CD4-positive, alpha-beta memory T cell (primary cell): Measurements from ENCODE around the gene CDSN. TPM values are rescaled to one million over a fixed set of nuclear protein-coding genes. Genes with fewer than 3 reads are reported as not detected.
A peak's percentile ranks its signal among the peaks of the same experiment; 100 is the strongest.
"Not testable (repeated sequence)": the region's sequence is repeated elsewhere in the genome, so short reads cannot be mapped to it uniquely, and the experiment has no call there.

Source experiments
- CTCF ChIA-PET: fragments of 350-600 bp; sonication (Branson Sonifier 250); formaldehyde crosslinking; loops from one replicate; lab custom pipeline; 2021; ENCODE audit warnings: inconsistent platforms; ENCODE audit not compliant: partially characterized antibody; lab: Charles Lee
- POLR2A ChIA-PET: fragments of 350-600 bp; sonication (Branson Sonifier 250); formaldehyde crosslinking; loops from one replicate; lab custom pipeline; 2021; ENCODE audit not compliant: partially characterized antibody; lab: Charles Lee
- DNase-seq, 5 donors: peaks; one replicate each; pipeline versions ENCODE4 v3.0.0 to v3.0.0-alpha.2; 2020 to 2022; ENCODE audit warnings: mixed read lengths in 1 of 5
- H3K27ac ChIP-seq: one replicate; pipeline ENCODE4 v1.7.0; 2013; ENCODE audit warnings: low read depth, low read length
- H3K27me3 ChIP-seq: 2 replicates; pipeline ENCODE4 v1.7.0; 2013; ENCODE audit warnings: mild to moderate bottlenecking, low read length, moderate library complexity; ENCODE audit not compliant: insufficient read depth
- H3K36me3 ChIP-seq: 2 replicates; pipeline ENCODE4 v1.7.0; 2013; ENCODE audit warnings: mild to moderate bottlenecking, low read length, moderate library complexity; ENCODE audit not compliant: insufficient read depth
- H3K4me1 ChIP-seq: 2 replicates; pipeline ENCODE4 v1.7.0; 2013; ENCODE audit warnings: mild to moderate bottlenecking, low read length, moderate library complexity; ENCODE audit not compliant: insufficient read depth
- H3K4me3 ChIP-seq, 2 donors: one replicate each; pipeline ENCODE4 v1.7.0; 2013; ENCODE audit warnings: low read length in 2 of 2, mild to moderate bottlenecking in 1 of 2
- H3K9me3 ChIP-seq, 2 donors: one replicate each; pipeline ENCODE4 v1.7.0; 2013; ENCODE audit warnings: low read length in 2 of 2, control low read depth in 1 of 2; ENCODE audit not compliant: control insufficient read depth in 1 of 2
- H3K27ac Mint-ChIP-seq, 7 donors: one replicate each; pipeline ENCODE4 v1.8.0; 2020 to 2021; ENCODE audit warnings: mixed read lengths in 7 of 7, mild to moderate bottlenecking in 6 of 7, inconsistent platforms in 3 of 7, moderate library complexity in 3 of 7
- H3K27me3 Mint-ChIP-seq, 2 donors: one replicate each; pipeline ENCODE4 v1.8.0; 2020 to 2021; ENCODE audit warnings: mixed read lengths in 2 of 2
- H3K36me3 Mint-ChIP-seq, 2 donors: one replicate each; pipeline ENCODE4 v1.8.0; 2020 to 2021; ENCODE audit warnings: mixed read lengths in 2 of 2, inconsistent platforms in 1 of 2, mild to moderate bottlenecking in 1 of 2
- H3K4me1 Mint-ChIP-seq, 4 donors: one replicate each; pipeline ENCODE4 v1.8.0; 2020 to 2021; ENCODE audit warnings: mixed read lengths in 4 of 4, mild to moderate bottlenecking in 1 of 4
- H3K4me3 Mint-ChIP-seq, 8 donors: one replicate each; pipeline ENCODE4 v1.8.0; 2020 to 2021; ENCODE audit warnings: mixed read lengths in 8 of 8, mild to moderate bottlenecking in 7 of 8, moderate library complexity in 6 of 8, inconsistent platforms in 3 of 8
- H3K9me3 Mint-ChIP-seq, 8 donors: one replicate each; pipeline ENCODE4 v1.8.0; 2020 to 2021; ENCODE audit warnings: mixed read lengths in 8 of 8, mild to moderate bottlenecking in 5 of 8, inconsistent platforms in 3 of 8, moderate library complexity in 1 of 8
- intact Hi-C: fragments of 100-400 bp; cut with micrococcal nuclease; formaldehyde crosslinking; loops from one replicate; pipeline ENCODE4 v1.15.1; 2023
- polyA plus RNA-seq, 2 donors: library from polyadenylated mRNA; unstranded; fragments of 300-500 nt; fragmentation: Illumina TruSeq; gene quantifications; one replicate each; pipeline ENCODE4 v1.2.3, GENCODE V29; 2021
- total RNA-seq, 2 experiments: library from RNA; stranded (reverse); gene quantifications; one replicate each; pipeline ENCODE4 v1.2.3, GENCODE V29; 2021

The CDSN gene
- total RNA-seq (not detected), polyA plus RNA-seq (not detected)

DNA sequence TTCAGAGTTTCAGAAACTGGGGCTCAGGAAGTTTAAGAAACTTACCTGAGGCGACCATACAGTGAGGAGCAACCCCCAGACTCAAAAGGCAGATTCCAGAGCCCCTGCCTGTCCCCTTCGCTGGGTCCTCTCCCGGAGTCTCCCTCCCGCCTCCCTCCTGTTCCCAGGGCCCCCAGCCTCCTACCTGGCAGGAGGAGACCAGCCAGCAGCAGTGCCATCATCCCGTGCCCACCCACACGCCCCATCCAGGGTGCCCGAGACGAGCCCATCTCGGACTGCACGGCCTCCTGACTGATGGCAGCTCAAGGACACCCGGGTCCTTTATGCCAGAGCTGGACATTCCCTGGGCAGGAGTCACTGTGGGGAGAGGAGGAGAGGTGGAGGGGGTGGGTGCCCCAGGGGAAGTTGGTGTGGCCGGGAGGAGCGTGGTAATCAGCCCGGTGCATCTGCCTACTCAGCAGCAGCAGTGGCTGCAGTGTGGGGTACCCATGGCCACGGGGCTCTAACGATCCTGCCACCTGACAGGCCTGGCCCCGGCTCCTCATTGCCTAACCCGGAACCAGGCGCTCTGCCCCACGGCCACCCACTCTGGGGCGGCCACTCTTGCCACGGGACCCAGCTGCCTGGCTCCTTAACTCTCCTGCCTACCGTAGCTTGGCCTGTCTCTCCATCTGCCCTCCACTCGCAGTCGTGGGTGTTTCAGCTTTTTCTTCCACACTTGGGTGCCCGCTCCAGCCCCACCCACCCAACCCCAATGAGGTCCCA, at the start of gene CDSN:
Gene CDSN, minus strand, starts transcription at position 296 of the 765 bp plus-strand sequence. Its CDS starts 27 bp downstream, at position 269.
- Histone ChIP-seq H3K4me3 (no peak within 1 kb of the TSS), H3K4me1 (no peaks in the 10 kb centered on the region), H3K27ac (no peak within 1 kb of the TSS), H3K27me3 (no peaks in the 10 kb centered on the region), H3K9me3 (no peaks in the 10 kb centered on the region), H3K36me3 (no peaks in the 10 kb centered on the region)
- DNase-seq = no peak
- CTCF ChIA-PET = interaction anchor here (1.0 to 2.3 kb wide), 3 partner anchors 33 to 205 kb away, joined by 3 to 9 read pairs (median 3); no protein-coding TSS in a partner anchor
- intact Hi-C loops = no loop called here
- no peak within 1 kb of the TSS for H3K4me3 Mint-ChIP-seq
- no peaks in the 10 kb centered on the region for H3K36me3 Mint-ChIP-seq
- H3K27ac Mint-ChIP-seq = no peak within 1 kb of the TSS
- no peaks in the 10 kb centered on the region for H3K4me1 Mint-ChIP-seq
- H3K9me3 Mint-ChIP-seq = peaks cover 0 to 2% (median 0%) of the 10 kb centered on the region in 8 donors
- H3K27me3 Mint-ChIP-seq = no peaks in the 10 kb centered on the region
- POLR2A ChIA-PET = interaction anchor here (1.2 kb wide), 1 partner anchor 9 kb away, joined by 3 read pairs; no protein-coding TSS in a partner anchor

DNA sequence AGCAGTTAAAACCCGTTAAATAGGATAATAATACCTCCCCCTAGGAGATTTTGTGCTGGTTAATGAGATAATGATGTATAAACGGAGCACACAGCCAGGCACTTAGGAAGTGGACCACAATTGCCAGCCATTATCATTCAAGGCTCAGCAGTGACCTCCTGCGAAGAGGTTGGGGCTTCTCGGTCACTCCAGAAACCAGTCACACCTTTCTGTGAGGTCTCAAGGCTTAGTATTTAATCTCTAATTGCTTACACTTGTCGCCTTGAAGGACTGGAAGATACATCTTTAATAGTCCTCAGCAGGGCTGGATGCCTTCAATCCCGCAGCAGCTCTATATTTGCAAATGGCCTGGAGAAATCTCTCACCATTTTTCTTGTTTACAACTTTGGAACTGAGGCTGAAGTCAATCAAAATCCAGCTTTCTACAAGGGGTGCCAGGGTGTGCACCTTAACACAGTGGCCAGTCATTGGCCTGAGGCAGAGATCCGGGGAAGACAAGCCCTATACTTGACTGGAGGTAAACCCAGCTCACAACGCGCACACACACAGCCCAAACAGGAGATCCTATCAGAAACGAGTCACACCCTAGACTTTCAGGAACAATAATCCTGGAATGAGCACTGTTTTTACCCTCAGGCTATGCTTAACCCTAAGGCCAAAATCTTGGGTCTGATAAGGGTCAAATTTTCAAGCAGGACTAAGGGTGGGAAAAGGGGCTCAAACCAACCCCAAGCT, 49.0 kb upstream of the CDSN start:
- Histone ChIP-seq H3K4me1 (no peaks in the 10 kb centered on the region), H3K4me3 (no peak overlapping the region), H3K27me3 (no peaks in the 10 kb centered on the region), H3K9me3 (no peaks in the 10 kb centered on the region), H3K27ac (no peak overlapping the region), H3K36me3 (no peaks in the 10 kb centered on the region)
- Mint-ChIP-seq H3K27ac (no peak overlapping the region), H3K36me3 (no peaks in the 10 kb centered on the region), H3K4me3 (no peak overlapping the region), H3K4me1 (peaks cover 0 to 6% (median 3%) of the 10 kb centered on the region in 4 donors), H3K9me3 (peaks cover 0 to 3% (median 0%) of the 10 kb centered on the region in 8 donors), H3K27me3 (no peaks in the 10 kb centered on the region)
- DNase-seq = no peak
- CTCF ChIA-PET = no interaction called here
- intact Hi-C loops = no loop called here
- POLR2A ChIA-PET = no interaction called here

DNA sequence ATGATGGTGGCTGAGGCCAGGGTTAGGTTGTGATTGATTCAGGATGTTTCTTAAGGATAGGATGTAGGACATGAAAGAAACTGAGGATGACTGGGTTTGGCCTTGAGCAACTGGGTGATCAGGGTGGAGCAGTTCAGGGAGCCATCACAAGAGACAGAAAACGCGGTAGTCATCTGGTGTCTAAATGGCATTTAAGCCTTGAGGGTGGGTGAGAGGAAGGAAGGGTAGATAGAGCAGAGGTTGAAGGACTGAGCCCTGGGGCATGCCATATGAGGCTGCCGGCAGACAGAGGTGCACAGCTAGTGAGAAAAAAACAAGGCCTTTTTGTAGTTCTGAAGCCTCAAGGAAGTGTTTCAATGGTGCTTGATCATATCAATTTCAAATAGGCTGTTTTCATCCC, 48.4 kb upstream of the CDSN start:
- Histone ChIP-seq H3K4me1 (no peaks in the 10 kb centered on the region), H3K27me3 (no peaks in the 10 kb centered on the region), H3K9me3 (no peaks in the 10 kb centered on the region), H3K27ac (no peak overlapping the region), H3K4me3 (no peak overlapping the region), H3K36me3 (no peaks in the 10 kb centered on the region)
- CTCF ChIA-PET = no interaction called here
- Mint-ChIP-seq H3K9me3 (peaks cover 0 to under 1% (median 0%) of the 10 kb centered on the region in 8 donors), H3K4me3 (no peak overlapping the region), H3K27me3 (no peaks in the 10 kb centered on the region), H3K27ac (peak overlapping the region in 1 of 7 donors; percentile 10), H3K4me1 (peaks cover 0 to 6% (median 3%) of the 10 kb centered on the region in 4 donors), H3K36me3 (no peaks in the 10 kb centered on the region)
- POLR2A ChIA-PET = interaction anchor here (0.6 kb wide), 1 partner anchor 24 kb away, joined by 3 read pairs; no protein-coding TSS in a partner anchor
- intact Hi-C loops = no loop called here
- DNase-seq = no peak

- H3K27me3 ChIP-seq = no peaks in the 10 kb centered on the region
- no peaks in the 10 kb centered on the region for H3K4me1 ChIP-seq
- DNase-seq = no peak
- intact Hi-C loops = no loop called here
- ChIA-PET CTCF (interaction anchor here (0.9 to 2.0 kb wide), 3 partner anchors 10 to 276 kb away, joined by 3 to 5 read pairs (median 5); no protein-coding TSS in a partner anchor), POLR2A (interaction anchor here (0.7 kb wide), 1 partner anchor 188 kb away, joined by 3 read pairs; no protein-coding TSS in a partner anchor)
- H3K27ac ChIP-seq = no peak overlapping the region
- H3K27me3 Mint-ChIP-seq = no peaks in the 10 kb centered on the region
- H3K4me1 Mint-ChIP-seq = peaks cover 0 to 7% (median 3%) of the 10 kb centered on the region in 4 donors
- no peaks in the 10 kb centered on the region for H3K9me3 ChIP-seq
- H3K27ac Mint-ChIP-seq = peak overlapping the region in 1 of 7 donors; percentile 2
- H3K9me3 Mint-ChIP-seq = no peaks in the 10 kb centered on the region
- H3K36me3 Mint-ChIP-seq = no peaks in the 10 kb centered on the region
- H3K36me3 ChIP-seq = no peaks in the 10 kb centered on the region
- H3K4me3 Mint-ChIP-seq = no peak overlapping the region
- H3K4me3 ChIP-seq = no peak overlapping the region
Measured at GRCh38 chr6:31165986-31166385, 45.7 kb upstream of the CDSN start.

DNA sequence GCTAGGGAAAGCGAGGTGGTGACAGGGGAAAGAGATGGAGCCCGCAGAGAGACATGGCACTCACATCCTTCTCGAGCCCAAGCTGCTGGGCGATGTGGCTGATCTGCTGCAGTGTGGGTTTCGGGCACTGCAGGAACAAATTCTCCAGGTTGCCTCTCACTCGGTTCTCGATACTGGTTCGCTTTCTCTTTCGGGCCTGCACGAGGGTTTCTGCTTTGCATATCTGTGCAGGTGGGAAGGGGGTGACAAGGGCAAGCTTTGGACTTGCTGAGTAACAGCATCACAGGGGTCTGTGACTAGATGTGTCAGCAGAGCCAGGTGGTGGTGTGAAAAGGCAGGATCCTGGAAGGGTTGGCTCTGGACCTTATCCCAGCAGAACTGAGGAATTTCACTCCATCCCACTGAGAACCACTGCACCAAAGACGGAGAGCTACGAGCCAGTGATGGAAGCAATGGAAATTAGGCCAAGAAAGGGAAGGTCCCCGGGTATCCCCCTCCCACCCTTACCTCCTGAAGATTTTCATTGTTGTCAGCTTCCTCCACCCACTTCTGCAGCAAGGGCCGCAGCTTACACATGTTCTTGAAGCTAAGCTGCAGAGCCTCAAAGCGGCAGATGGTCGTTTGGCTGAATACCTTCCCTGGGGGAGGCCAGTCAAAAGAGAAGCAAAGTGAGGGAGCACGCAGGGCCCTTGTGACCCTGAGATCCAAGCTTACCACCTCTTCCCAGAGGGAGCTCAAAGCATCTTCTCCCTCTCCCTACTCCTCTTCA, 45.0 kb upstream of the CDSN start:
- intact Hi-C loops, H3K27ac ChIP-seq, H3K9me3 Mint-ChIP-seq, H3K36me3 Mint-ChIP-seq, H3K36me3 ChIP-seq, H3K9me3 ChIP-seq, H3K27me3 ChIP-seq, H3K4me1 ChIP-seq, DNase-seq, H3K4me3 ChIP-seq, H3K27me3 Mint-ChIP-seq, H3K4me1 Mint-ChIP-seq: not testable (repeated sequence)
- ChIA-PET CTCF (interaction anchor here (0.9 to 2.0 kb wide), 3 partner anchors 9 to 277 kb away, joined by 3 to 5 read pairs (median 5); no protein-coding TSS in a partner anchor), POLR2A (interaction anchor here (0.7 to 1.0 kb wide), 2 partner anchors 32 to 188 kb away, joined by 3 read pairs; no protein-coding TSS in a partner anchor)
- peak overlapping the region in 4 of 8 donors; percentile 4 to 58 (median 27) for H3K4me3 Mint-ChIP-seq
- peak overlapping the region in 5 of 7 donors; percentile 19 to 79 (median 55) for H3K27ac Mint-ChIP-seq

DNA sequence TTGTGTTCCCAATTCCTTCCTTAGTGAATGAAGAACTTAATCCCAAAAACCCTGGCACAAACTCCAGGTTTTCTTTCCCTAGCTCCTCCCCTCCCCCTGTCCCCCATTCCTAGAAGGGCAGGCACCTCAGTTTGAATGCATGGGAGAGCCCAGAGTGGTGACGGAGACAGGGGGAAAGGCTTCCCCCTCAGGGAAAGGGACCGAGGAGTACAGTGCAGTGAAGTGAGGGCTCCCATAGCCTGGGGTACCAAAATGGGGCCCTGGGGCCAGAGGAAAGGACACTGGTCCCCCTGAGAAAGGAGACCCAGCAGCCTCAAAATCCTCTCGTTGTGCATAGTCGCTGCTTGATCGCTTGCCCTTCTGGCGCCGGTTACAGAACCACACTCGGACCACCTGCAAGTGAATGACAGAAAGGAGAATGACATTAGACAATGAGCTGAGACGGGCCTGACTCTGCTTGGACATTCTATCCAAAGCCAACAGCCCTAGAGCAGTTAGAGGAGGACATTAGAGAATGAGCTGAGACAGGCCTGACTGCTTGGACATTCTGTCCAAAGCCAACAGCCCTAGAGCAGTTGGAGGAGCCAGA, 44.3 kb upstream of the CDSN start:
- H3K4me1 ChIP-seq, H3K36me3 Mint-ChIP-seq, H3K4me1 Mint-ChIP-seq, DNase-seq, H3K9me3 Mint-ChIP-seq, H3K4me3 ChIP-seq, H3K27me3 Mint-ChIP-seq, H3K9me3 ChIP-seq, H3K27me3 ChIP-seq, CTCF ChIA-PET, intact Hi-C loops, H3K27ac ChIP-seq, H3K36me3 ChIP-seq: not testable (repeated sequence)
- POLR2A ChIA-PET = interaction anchor here (1.0 kb wide), 1 partner anchor 32 kb away, joined by 3 read pairs; no protein-coding TSS in a partner anchor
- Mint-ChIP-seq H3K27ac (peak overlapping the region in 3 of 7 donors; percentile 19 to 43 (median 30)), H3K4me3 (peak overlapping the region in 2 of 8 donors; percentile 32 to 34)
